SK-MEL-5 (cell line): ENCODE results near the gene GNPDA2. TPM values are rescaled to one million over a fixed set of nuclear protein-coding genes. Genes with fewer than 3 reads are reported as not detected.

Experiments used
- DNase-seq: peaks from one replicate; pipeline ENCODE4 v3.0.0-alpha.2; 2016; ENCODE audit warnings: low read depth, low spot score
- in situ Hi-C: cut with HindIII; loops from 2 replicates; pipeline ENCODE4 v1.10.0; 2016; ENCODE audit warnings: low sequenced_read_pairs, high pct_unique_total_duplicates, low pct_unique_long_range_greater_than_20kb
- total RNA-seq: library from RNA; depleted of rRNA; stranded (reverse); fragments of >200 nt; shearing (Covaris generic); gene quantifications from 2 replicates; pipeline ENCODE4 v1.2.3, GENCODE V29; 2014

The GNPDA2 gene
- total RNA-seq, 1 experiment from 2014 or later: 25.4 TPM

GRCh38 chr4:44704673-44705072 is 21.7 kb downstream of the GNPDA2 start:
- DNase-seq: no peak
- in situ Hi-C loops: no loop called here

- in situ Hi-C loops: no loop called here
- no peak for DNase-seq
Measured at GRCh38 chr4:44701037-44701436, 25.3 kb downstream of the GNPDA2 start.

GRCh38 chr4:44700427-44700826 is 25.9 kb downstream of the GNPDA2 start:
- DNase-seq: no peak
- in situ Hi-C loops: no loop called here

- no peak for DNase-seq
- in situ Hi-C loops: no loop called here
Measured at GRCh38 chr4:44684648-44685047, 41.7 kb downstream of the GNPDA2 start.

GRCh38 chr4:44679060-44679459 is 47.3 kb downstream of the GNPDA2 start:
- in situ Hi-C loops: no loop called here
- no peak for DNase-seq

- DNase-seq: peak; percentile 91
- in situ Hi-C loops: no loop called here
Measured at GRCh38 chr4:44678094-44679041, 48.0 kb downstream of the GNPDA2 start, which contains the start of gene GUF1. Gene GUF1 (plus strand): TSS chr4:44678420. CDS start chr4:44678623, 203 bp downstream.

GRCh38 chr4:44675366-44675765 is 51.0 kb downstream of the GNPDA2 start:
- in situ Hi-C loops: no loop called here
- no peak for DNase-seq

GRCh38 chr4:44674471-44674870 is 51.9 kb downstream of the GNPDA2 start:
- in situ Hi-C loops: no loop called here
- DNase-seq: peak; percentile 10

- no peak for DNase-seq
- in situ Hi-C loops: no loop called here
Measured at GRCh38 chr4:44671636-44672035, 54.7 kb downstream of the GNPDA2 start.

- no peak for DNase-seq
- in situ Hi-C loops: no loop called here
Measured at GRCh38 chr4:44670506-44671199, 55.7 kb downstream of the GNPDA2 start.

- DNase-seq: no peak
- in situ Hi-C loops: no loop called here
Measured at GRCh38 chr4:44668526-44668925, 57.8 kb downstream of the GNPDA2 start.

- DNase-seq: no peak
- in situ Hi-C loops: no loop called here
Measured at GRCh38 chr4:44663539-44664263, 62.7 kb downstream of the GNPDA2 start.

- peak; percentile 10 for DNase-seq
- in situ Hi-C loops: no loop called here
Measured at GRCh38 chr4:44662623-44663005, 63.7 kb downstream of the GNPDA2 start.

- in situ Hi-C loops: no loop called here
- peak; percentile 4 for DNase-seq
Measured at GRCh38 chr4:44661940-44662622, 64.3 kb downstream of the GNPDA2 start.

GRCh38 chr4:44660396-44660795 is 66.0 kb downstream of the GNPDA2 start:
- in situ Hi-C loops: no loop called here

GRCh38 chr4:44652002-44652401 is 74.4 kb downstream of the GNPDA2 start:
- DNase-seq: no peak
- in situ Hi-C loops: no loop called here

More at GRCh38 chr4:44660396-44660795, 66.0 kb downstream of the GNPDA2 start:
- DNase-seq: peak; percentile 23
